SU-DHL-6 (cell line): ENCODE results near the gene CDIP1.

Source experiments
- EZH2phosphoT487 ChIP-seq: fragments of 200-600 bp; sonication (generic), shearing (Covaris generic); conservative IDR thresholded peaks from 2 replicates; pipeline ENCODE4 v1.6.1; 2018; ENCODE audit warnings: mild to moderate bottlenecking, antibody characterized with exemption, low read length, moderate library complexity, mixed read lengths
- TF ChIP-seq, protein P1 (sequence below): fragments of 200-600 bp; sonication (generic); IDR thresholded peaks from one replicate; pipeline ENCODE4 v1.5.1; 2017; ENCODE audit warnings: antibody characterized with exemption, mild to moderate bottlenecking, low read length, moderate library complexity; ENCODE audit not compliant: insufficient read depth, poor library complexity, severe bottlenecking

DNA sequence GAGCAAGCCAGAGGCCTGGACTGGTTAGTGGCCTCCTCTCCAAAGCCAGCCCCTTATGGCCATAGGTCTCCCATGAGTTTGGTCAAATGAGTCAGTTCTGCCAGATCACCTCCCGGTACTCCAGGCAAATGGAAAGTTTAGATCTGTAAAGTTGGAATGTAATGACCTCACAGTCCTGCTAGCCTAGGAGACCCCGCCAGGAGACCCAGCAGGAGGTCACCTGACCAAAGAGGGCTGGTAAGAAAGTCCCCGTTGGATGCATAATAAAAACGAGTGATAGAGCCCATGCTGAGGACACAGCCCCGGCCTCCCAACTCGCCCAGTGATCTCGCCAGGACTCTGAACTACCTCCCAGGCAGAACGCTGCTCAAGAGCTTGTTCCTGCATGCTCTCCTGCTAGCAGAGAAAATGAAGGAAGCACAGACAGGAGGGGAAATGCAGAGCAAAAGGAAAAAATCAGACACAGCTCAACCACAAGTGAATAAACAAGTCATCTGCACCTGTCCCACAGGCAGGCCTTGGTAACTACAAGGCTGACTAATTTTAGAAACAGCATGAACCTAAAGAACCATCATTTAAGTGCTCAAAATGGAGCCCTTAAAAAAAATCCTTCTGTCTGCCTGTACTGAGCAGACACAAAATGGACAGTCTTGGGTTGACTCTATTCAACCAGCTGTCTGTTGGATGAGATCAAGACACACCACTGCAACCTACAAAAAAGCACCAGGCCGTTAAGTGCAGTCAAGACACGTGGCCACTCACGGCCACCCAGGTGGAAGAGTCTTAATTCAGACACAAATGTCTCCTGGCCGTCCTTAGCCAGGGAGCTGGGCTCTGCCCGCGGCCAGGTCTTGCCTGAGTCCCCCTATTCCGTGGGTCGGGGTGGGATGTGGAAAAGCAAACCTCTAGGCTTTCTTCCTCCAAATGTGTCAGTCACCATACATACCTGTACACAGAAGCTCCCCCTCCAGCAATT is 9.2 kb downstream of the CDIP1 start:
- TF ChIP-seq, protein P1, sequence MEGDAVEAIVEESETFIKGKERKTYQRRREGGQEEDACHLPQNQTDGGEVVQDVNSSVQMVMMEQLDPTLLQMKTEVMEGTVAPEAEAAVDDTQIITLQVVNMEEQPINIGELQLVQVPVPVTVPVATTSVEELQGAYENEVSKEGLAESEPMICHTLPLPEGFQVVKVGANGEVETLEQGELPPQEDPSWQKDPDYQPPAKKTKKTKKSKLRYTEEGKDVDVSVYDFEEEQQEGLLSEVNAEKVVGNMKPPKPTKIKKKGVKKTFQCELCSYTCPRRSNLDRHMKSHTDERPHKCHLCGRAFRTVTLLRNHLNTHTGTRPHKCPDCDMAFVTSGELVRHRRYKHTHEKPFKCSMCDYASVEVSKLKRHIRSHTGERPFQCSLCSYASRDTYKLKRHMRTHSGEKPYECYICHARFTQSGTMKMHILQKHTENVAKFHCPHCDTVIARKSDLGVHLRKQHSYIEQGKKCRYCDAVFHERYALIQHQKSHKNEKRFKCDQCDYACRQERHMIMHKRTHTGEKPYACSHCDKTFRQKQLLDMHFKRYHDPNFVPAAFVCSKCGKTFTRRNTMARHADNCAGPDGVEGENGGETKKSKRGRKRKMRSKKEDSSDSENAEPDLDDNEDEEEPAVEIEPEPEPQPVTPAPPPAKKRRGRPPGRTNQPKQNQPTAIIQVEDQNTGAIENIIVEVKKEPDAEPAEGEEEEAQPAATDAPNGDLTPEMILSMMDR: no peak
- TF ChIP-seq EZH2phosphoT487: no peak
